HepG2 (cell line): Measurements from ENCODE around the gene SMARCB1. TPM values are rescaled to one million over a fixed set of nuclear protein-coding genes. Genes with fewer than 3 reads are reported as not detected.

ENCODE experiments used
- ATAC-seq: fragments of 200-7000 bp; cut with Tn5 transposase; 3 replicates; pipeline ENCODE4 v1.9.1; 2020; ENCODE audit warnings: mild to moderate bottlenecking, moderate library complexity
- BruUV-seq: library from RNA; stranded (reverse); fragments of 400-500 nt; replicated peaks from 2 replicates; lab custom pipeline; 2021; lab: Mats Ljungman, UMichigan
- CTCF ChIA-PET: fragments of 300-600 bp; formaldehyde crosslinking; extraction: SDS; loops from one replicate; lab custom pipeline; 2021; ENCODE audit warnings: low total read pairs, inconsistent platforms, low intra/inter-chr PET ratio; lab: Yijun Ruan, JAX
- POLR2A ChIA-PET: fragments of 350-600 bp; sonication (Branson Sonifier 250); formaldehyde crosslinking; loops from one replicate; lab custom pipeline; 2020; ENCODE audit warnings: antibody characterized with exemption, inconsistent platforms; lab: Yijun Ruan, JAX
- DNase-seq: peaks from one replicate; pipeline ENCODE4 v3.0.0-alpha.2; 2015; ENCODE audit warnings: low spot score
- FAIRE-seq: peaks from 3 replicates; lab custom pipeline; 2011; peaks lifted over from hg19 to GRCh38; lab: Jason Lieb, UNC
- H2AFZ ChIP-seq: one replicate; pipeline ENCODE4 v1.6.1; 2011; ENCODE audit warnings: low read length, inconsistent platforms
- H3K27ac ChIP-seq: fragments of 300-600 bp; 3 replicates; pipeline ENCODE4 v1.8.0; 2011; ENCODE audit warnings: mixed run types, mild to moderate bottlenecking, mixed read lengths, low read length, inconsistent platforms; ENCODE audit not compliant: insufficient read depth; ENCODE audit errors: extremely low read length
- H3K27me3 ChIP-seq, 2 experiments: fragments of 200-600 bp in 1 of 2; 2 replicates in 1 of 2; 3 replicates in 1 of 2; pipeline versions ENCODE4 v1.6.0 to v1.8.0; 2011; ENCODE audit warnings: low read length in 2 of 2, mild to moderate bottlenecking in 2 of 2, moderate library complexity in 2 of 2, inconsistent platforms in 1 of 2; ENCODE audit not compliant: insufficient read depth in 2 of 2, control insufficient read depth in 1 of 2
- H3K36me3 ChIP-seq, 2 experiments: fragments of 200-600 bp in 1 of 2; replicated peaks in 1 of 2; 2 replicates in 1 of 2; 3 replicates in 1 of 2; pipeline versions ENCODE4 v1.5.1 to v1.8.0; 2011; ENCODE audit warnings: low read length in 2 of 2, inconsistent platforms in 1 of 2; ENCODE audit not compliant: insufficient read depth in 2 of 2, control insufficient read depth in 1 of 2
- H3K4me1 ChIP-seq: 2 replicates; pipeline ENCODE4 v1.5.1; 2012; ENCODE audit warnings: low read length, inconsistent platforms; ENCODE audit not compliant: insufficient read depth
- H3K4me2 ChIP-seq: 2 replicates; pipeline ENCODE4 v1.6.0; 2011; ENCODE audit warnings: low read depth, low read length, inconsistent platforms
- H3K4me3 ChIP-seq, 3 experiments: fragments of 200-600 bp in 1 of 3; sonication (generic), shearing (Covaris generic) in 1 of 3; replicated peaks in 1 of 3; 2 replicates each; pipeline ENCODE4 v1.5.1; 2011 to 2016; ENCODE audit warnings: low read length in 3 of 3, inconsistent platforms in 2 of 3, low read depth in 2 of 3, mild to moderate bottlenecking in 2 of 3, control low read depth in 1 of 3, mixed read lengths in 1 of 3; ENCODE audit not compliant: insufficient read depth in 1 of 3
- H3K79me2 ChIP-seq: one replicate; pipeline ENCODE4 v1.6.1; 2011; ENCODE audit warnings: low read length, inconsistent platforms; ENCODE audit not compliant: insufficient read depth
- H3K9ac ChIP-seq: 2 replicates; pipeline ENCODE4 v1.6.0; 2011; ENCODE audit warnings: mild to moderate bottlenecking, low read depth, low read length, inconsistent platforms; ENCODE audit not compliant: insufficient read depth
- H3K9me3 ChIP-seq: 2 replicates; pipeline ENCODE4 v1.5.1; 2012; ENCODE audit warnings: mild to moderate bottlenecking, low read length
- H4K20me1 ChIP-seq: 2 replicates; pipeline ENCODE4 v1.6.0; 2011; ENCODE audit warnings: inconsistent platforms, mild to moderate bottlenecking, low read length, moderate library complexity; ENCODE audit not compliant: insufficient read depth
- REL ChIP-seq: sonication (generic); formaldehyde crosslinking; conservative IDR thresholded peaks from 2 replicates; pipeline ENCODE4 v1.8.0; 2022; ENCODE audit warnings: mild to moderate bottlenecking, missing genetic modification reagents, moderate library complexity
- TRIM24 ChIP-seq: sonication (generic); formaldehyde crosslinking; IDR thresholded peaks from 2 replicates; pipeline ENCODE4 v1.8.0; 2022; ENCODE audit warnings: mild to moderate bottlenecking, missing genetic modification reagents
- ZNF687 ChIP-seq: sonication (generic); formaldehyde crosslinking; IDR thresholded peaks from 2 replicates; pipeline ENCODE4 v1.5.1; 2020; ENCODE audit warnings: mild to moderate bottlenecking, missing genetic modification reagents, moderate library complexity
- WGBS: methylation state at CpG from one replicate; pipeline ENCODE4 v1.1.6; 2017; ENCODE audit warnings: low lambda C conversion rate; 5-methylcytosine and 5-hydroxymethylcytosine counted together
- in situ Hi-C: cut with HindIII; loops from 2 replicates; pipeline ENCODE4 v1.10.0; 2017; ENCODE audit warnings: low pct_unique_long_range_greater_than_20kb; ENCODE audit not compliant: extremely low pct_ligation_motif_present
- intact Hi-C: fragments of 100-400 bp; cut with micrococcal nuclease; formaldehyde crosslinking; loops from one replicate; pipeline ENCODE4 v1.10.0; 2022; ENCODE audit not compliant: unreplicated experiment
- polyA plus RNA-seq, 8 experiments: library from polyadenylated mRNA; depleted of rRNA in 3 of 8; stranded (reverse) in 7 of 8; unstranded in 1 of 8; fragments of >200 nt; fragmentation: Illumina TruSeq in 4 of 8; extraction: Trizol in 4 of 8; gene quantifications; 2 replicates each; pipeline versions ENCODE4 v1.2.1 to v1.2.3, GENCODE V29; 2011 to 2016; ENCODE audit warnings: low read depth in 4 of 8, missing spikeins in 1 of 8, mixed read lengths in 1 of 8; ENCODE audit not compliant: insufficient read depth in 1 of 8
- total RNA-seq, 5 experiments: library from RNA; depleted of rRNA; stranded (reverse); fragments of >200 nt; fragmentation: Illumina TruSeq; extraction: Trizol; gene quantifications; 2 replicates each; pipeline ENCODE4 v1.2.3, GENCODE V29; 2016; ENCODE audit warnings: low read depth in 1 of 5

Gene SMARCB1
- total and polyA plus RNA-seq, 2 of the 13 experiments (the other 11 are each of a cell fraction or from before 2014, with no cell fraction given), result 74.0 to 166 TPM

GRCh38 chr22:23820748-23821211 lies 34.0 kb downstream of the SMARCB1 start (continued):
- no peak for TF ChIP-seq REL (CRISPR knock-in tag)

- no peak for ATAC-seq
- POLR2A ChIA-PET, result no interaction called here
- FAIRE-seq, result no peak
- H4K20me1 ChIP-seq, result no peaks in the 10 kb centered on the region
- BruUV-seq, result no TSS peak
- H3K4me1 ChIP-seq, result peaks cover 24% of the 10 kb centered on the region
- no peaks in the 10 kb centered on the region for H3K79me2 ChIP-seq
- no peaks in the 10 kb centered on the region for H3K27me3 ChIP-seq
- no peak overlapping the region for H3K27ac ChIP-seq
- 97% methylated on average over 3 of the region's 6 CpGs for WGBS
- no peak overlapping the region for H2AFZ ChIP-seq
- intact Hi-C loops, result no loop called here
- no peaks in the 10 kb centered on the region for H3K9me3 ChIP-seq
- peak; percentile 12; the same call in 1 of the 2 replicates for TF ChIP-seq ZNF687
- TF ChIP-seq TRIM24 (CRISPR knock-in tag), result no peak
- TF ChIP-seq, all 625 proteins: peak for 1
- CTCF ChIA-PET, result no interaction called here
- Histone ChIP-seq H3K4me3 (no peak overlapping the region), H3K36me3 (peaks cover 50 to 76% of the 10 kb centered on the region in 2 experiments), H3K9ac (no peak overlapping the region), H3K4me2 (no peak overlapping the region)
- DNase-seq, result no peak
- in situ Hi-C loops, result no loop called here
Measured at GRCh38 chr22:23822101-23822671, 35.4 kb downstream of the SMARCB1 start.
